ENCODE measurements around the gene PARD6B. TPM values are rescaled to one million over a fixed set of nuclear protein-coding genes. Genes with fewer than 3 reads are reported as not detected.

Gene PARD6B
- total RNA-seq, 1 experiment from 2014 or later: 41.3 TPM

GRCh38 chr20:50689864-50690649 lies 41.3 kb upstream of the PARD6B start:
- intact Hi-C loops (cut with micrococcal nuclease): no loop called here
- ChIA-PET POLR2A (interaction anchor here (0.6 to 1.0 kb wide), 2 partner anchors 11 to 23 kb away, joined by 3 read pairs; no protein-coding TSS in a partner anchor), RAD21 (ENCODE audit: low non-redundant PET in 1 of 2, low total read pairs in 2 of 2, uncharacterized antibody in 2 of 2, unreplicated experiment in 2 of 2) (interaction anchor here in 1 of 2 experiments (1.3 kb wide), 1 partner anchor 35 kb away, joined by 3 read pairs; no protein-coding TSS in a partner anchor), CTCF (interaction anchor here (0.6 kb wide), 1 partner anchor 32 kb away, joined by 4 read pairs; no protein-coding TSS in a partner anchor)
- no peaks in the 10 kb centered on the region for H4K20me1 ChIP-seq (ENCODE audit: insufficient read depth)
- H3K4me1 ChIP-seq (ENCODE audit: control insufficient read depth in 1 of 2, insufficient read depth in 2 of 2, low read length in 2 of 2): peaks cover 12 to 15% of the 10 kb centered on the region in 2 experiments
- no TSS peak for BruUV-seq (replicated peaks)
- TF ChIP-seq EGR1 (IDR thresholded peaks at IDR 0.05; ENCODE audit: low read depth) (no peak), REST (IDR thresholded peaks at IDR 0.05; ENCODE audit: low read depth) (no peak), CTCF (IDR thresholded peaks at IDR 0.05 in 2 of 3, conservative IDR thresholded peaks at IDR 0.05 in 1 of 3; ENCODE audit: borderline replicate concordance in 1 of 3, insufficient read depth in 1 of 3, low read depth in 2 of 3, low read length in 2 of 3) (no peak)
- ATAC-seq: peak; percentile 52; the same call in 1 of the 2 replicates
- peak overlapping the region; percentile 25 for H3K4me2 ChIP-seq (ENCODE audit: low read length)
- no peaks in the 10 kb centered on the region for H3K9me3 ChIP-seq (ENCODE audit: control insufficient read depth in 1 of 2, insufficient read depth in 1 of 2, low read depth in 1 of 2, low read length in 2 of 2)
- H3K79me2 ChIP-seq (ENCODE audit: insufficient read depth, low read length): no peaks in the 10 kb centered on the region
- H3K4me3 ChIP-seq (replicated peaks in 1 of 2; ENCODE audit: low read depth in 1 of 2, low read length in 2 of 2): no peak overlapping the region
- DNase-seq (ENCODE audit: low read depth, low spot score): no peak
- H3K27me3 ChIP-seq (ENCODE audit: insufficient read depth, low read length): no peaks in the 10 kb centered on the region
- H3K9me2 ChIP-seq (ENCODE audit: insufficient read depth): no peaks in the 10 kb centered on the region
- H3K27ac ChIP-seq (ENCODE audit: low read depth, low read length): peak overlapping the region; percentile 37; the same call in 1 of the 2 replicates
- no peaks in the 10 kb centered on the region for H3K36me3 ChIP-seq (ENCODE audit: control insufficient read depth in 1 of 2, insufficient read depth in 2 of 2, low read length in 2 of 2)
- H2AFZ ChIP-seq (ENCODE audit: low read depth, low read length, poor library complexity, severe bottlenecking): no peak overlapping the region
- no peak overlapping the region for H3K9ac ChIP-seq (ENCODE audit: low read length)

All from HCT116 (cell line).